Esophagus squamous epithelium (tissue), 4 donors: ENCODE measurements around the gene TNS1.

ENCODE experiments used
- CTCF ChIP-seq, 6 experiments: fragments of 450-650 bp in 4 of 6; fragments of 200-600 bp in 2 of 6; sonication (generic) in 2 of 6; IDR thresholded peaks; one replicate each; pipeline ENCODE4 v1.5.1; 2016 to 2019; ENCODE audit warnings: antibody characterized with exemption in 6 of 6, mild to moderate bottlenecking in 4 of 6, moderate library complexity in 4 of 6
- POLR2A ChIP-seq, 4 donors: fragments of 450-650 bp; IDR thresholded peaks; one replicate each; pipeline ENCODE4 v1.6.1; 2017; ENCODE audit warnings: antibody characterized with exemption in 4 of 4, mild to moderate bottlenecking in 4 of 4, moderate library complexity in 3 of 4

DNA sequence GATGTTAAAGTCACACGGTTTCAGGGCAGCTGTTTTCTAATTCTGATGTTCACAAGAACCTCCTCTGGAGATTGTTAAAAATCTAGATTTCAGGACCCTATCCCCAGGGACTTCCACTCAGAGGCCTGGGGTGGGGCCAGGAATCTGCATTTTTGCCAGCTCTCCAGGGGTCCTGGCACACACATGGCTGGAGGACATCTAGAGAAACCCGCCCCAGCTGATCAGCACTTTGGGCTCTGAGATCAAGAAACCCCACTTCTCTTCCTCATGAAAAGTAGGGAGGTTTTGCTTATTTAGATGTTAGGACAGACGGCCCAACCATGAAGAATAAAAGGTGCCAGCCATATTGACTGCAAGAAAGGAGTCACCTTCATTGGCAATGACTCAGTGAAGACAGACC is 148.8 kb downstream of the TNS1 start:
- TF ChIP-seq POLR2A (IDR thresholded peaks at IDR 0.05) (no peak), CTCF (IDR thresholded peaks at IDR 0.05) (no peak)
